ENCODE measurements around the gene SNX30.

The SNX30 gene

GRCh38 chr9:112752334-112753125 lies 2.0 kb downstream of the SNX30 start:
- no peak for DNase-seq

- DNase-seq, result no peak
Measured at GRCh38 chr9:112753725-112754124, 3.2 kb downstream of the SNX30 start.

DNA sequence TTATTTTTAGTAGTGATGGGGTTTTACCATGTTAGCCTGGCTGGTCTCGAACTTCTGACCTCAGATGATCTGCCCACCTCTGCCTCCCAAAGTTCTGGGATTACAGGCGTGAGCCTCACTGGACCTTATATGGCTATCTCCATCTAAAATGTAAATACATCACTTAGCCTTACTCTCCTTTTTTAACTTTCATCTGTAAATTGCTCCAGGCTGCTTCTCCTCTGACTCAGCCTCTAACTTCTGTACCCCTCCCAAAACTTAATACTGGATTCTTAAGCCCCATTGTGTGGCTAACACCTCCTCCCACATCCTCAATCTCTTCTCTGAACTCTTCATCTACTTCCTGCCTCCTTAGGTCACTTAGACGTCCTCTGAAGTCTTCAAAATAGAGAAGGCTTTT lies 4.0 kb downstream of the SNX30 start:
- DNase-seq, result no peak

DNA sequence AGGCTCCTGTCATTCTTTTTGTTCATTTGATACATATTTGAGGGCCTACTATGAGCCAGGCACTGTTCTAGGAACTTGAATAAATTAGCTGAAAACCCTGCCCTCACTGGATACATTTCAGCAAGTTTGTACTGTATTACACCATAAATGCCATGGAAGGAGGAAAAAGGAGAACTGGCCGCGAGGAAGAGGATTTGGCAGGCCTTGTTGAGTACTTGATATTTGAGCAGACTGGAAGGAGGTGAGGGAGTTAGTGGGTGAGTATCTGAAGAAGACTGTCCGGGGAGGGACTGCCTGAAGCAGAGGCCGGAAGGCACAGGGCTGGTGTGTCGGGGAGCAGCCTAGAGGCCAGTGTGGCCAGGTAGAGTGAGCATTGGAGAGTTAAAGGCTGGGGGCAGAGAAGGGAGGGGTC lies 4.5 kb downstream of the SNX30 start:
- no peak for DNase-seq

GRCh38 chr9:112755675-112756074 lies 5.1 kb downstream of the SNX30 start:
- DNase-seq, result no peak

GRCh38 chr9:112757282-112757883 lies 6.8 kb downstream of the SNX30 start:
- no peak for DNase-seq

- no peak for DNase-seq
Measured at GRCh38 chr9:112757940-112758339, 7.4 kb downstream of the SNX30 start.

DNA sequence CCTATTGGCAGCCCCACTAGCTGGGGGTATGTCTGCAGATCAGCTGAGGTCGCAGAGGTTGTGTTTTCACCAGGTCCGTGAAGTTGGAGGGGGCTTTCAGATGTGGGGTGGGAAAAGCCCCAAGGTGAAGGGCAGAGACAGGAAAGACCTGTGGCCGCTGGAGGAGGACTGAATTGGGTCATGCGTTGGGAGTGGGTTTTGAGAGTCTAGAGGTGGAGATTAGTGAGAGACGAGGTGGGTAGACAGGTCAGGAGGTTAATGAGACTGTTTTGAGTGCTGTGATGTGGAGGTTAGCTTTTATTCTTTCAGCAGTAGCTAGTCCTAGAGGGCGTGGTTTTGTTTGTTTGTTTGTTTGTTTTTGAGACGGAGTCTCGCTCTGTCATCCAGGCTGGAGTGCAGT lies 10.3 kb downstream of the SNX30 start:
- no peak for DNase-seq

DNA sequence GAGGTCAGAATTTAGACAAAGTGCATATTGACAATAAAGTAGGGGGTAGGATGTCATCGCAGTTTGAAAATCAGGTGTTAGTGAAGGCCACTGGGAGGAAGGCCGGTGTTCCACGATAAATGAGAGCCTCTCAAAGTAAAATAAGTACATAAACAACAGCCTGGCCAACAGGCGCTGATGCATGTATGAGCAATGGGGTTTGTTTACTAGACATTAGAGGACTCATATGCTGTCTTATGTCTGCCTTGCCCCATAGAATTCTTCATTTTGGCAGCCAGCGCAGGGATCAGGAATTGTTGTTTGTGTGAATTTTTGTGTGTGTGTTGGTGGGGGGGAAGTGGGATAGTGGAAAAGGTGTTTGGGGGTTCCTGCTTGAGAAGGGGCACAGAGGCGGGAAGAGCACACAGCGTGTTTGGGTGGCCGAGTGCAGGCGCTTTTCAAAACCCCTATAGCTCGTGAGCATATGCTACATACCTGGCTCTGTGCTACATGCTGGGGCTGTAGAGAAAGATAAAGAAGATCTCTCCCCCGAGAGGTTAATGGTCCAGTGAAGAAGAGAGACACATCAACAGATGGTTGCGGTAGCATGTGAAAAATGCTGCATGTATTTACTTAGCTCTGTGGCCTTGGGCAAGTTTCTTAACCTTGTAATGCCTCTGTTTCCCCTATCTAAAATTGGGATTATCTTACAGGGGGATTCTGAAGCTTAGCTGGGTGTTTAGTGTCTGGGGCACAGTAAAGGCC lies 11.5 kb downstream of the SNX30 start:
- DNase-seq, result no peak

- no peak for DNase-seq
Measured at GRCh38 chr9:112762726-112763518, 12.4 kb downstream of the SNX30 start.

DNA sequence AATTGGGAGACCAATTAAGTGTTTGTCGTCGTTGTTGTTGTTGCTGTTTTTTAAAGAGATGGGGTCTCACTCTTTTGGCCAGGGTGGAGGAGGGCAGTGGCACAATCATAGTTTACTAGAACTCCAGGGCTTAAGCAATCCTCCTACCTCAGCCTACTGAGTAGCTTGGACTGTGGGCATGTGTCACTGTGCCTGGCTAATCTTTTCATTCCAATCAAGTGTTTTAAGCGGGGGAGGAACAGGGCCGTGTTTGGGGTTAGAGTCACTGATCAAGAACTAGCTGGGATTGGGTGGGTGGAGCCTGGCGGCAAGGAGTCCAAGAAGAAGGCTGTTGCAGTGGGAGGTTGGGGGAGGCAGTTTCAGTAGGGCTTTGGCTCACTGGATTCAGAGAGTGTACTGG lies 13.8 kb downstream of the SNX30 start:
- no peak for DNase-seq

GRCh38 chr9:112764837-112765236 lies 14.3 kb downstream of the SNX30 start:
- DNase-seq, result no peak

DNA sequence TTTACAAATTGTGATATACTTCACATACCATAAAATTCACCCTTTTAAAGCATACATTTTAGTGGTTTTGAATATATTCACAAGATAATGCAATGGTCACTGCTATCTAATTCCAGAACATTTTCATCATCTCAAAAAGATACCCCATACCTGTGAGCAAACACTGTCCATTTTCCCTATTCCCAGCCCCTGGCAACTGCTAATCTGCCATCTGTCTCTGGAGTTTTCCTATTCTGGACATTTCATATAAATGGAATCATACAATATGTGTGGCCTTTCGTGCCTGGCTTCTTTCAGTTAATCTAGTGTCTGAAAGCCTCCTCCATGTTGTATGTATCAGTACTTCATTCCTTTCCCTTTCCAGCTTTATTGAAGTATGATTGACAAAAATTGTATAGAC lies 14.7 kb downstream of the SNX30 start:
- no peak for DNase-seq

GRCh38 chr9:112771359-112772214 lies 21.0 kb downstream of the SNX30 start:
- DNase-seq, result no peak

DNA sequence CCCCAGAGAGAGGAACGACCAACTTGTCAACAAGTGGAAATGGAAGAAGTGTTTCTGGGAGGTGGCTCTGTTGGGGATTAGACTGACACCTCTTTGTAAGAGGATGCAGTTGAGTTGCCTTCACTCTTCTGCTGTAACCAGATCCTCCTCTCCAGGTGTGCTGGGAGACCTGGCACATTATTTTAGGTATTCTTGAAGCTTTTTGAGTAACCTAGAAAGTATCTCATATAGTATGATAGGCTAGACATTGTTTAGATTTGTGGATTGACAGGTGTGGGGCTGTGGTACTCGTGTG lies 21.6 kb downstream of the SNX30 start:
- no peak for DNase-seq

GRCh38 chr9:112772551-112772950 lies 22.0 kb downstream of the SNX30 start:
- DNase-seq, result no peak

DNA sequence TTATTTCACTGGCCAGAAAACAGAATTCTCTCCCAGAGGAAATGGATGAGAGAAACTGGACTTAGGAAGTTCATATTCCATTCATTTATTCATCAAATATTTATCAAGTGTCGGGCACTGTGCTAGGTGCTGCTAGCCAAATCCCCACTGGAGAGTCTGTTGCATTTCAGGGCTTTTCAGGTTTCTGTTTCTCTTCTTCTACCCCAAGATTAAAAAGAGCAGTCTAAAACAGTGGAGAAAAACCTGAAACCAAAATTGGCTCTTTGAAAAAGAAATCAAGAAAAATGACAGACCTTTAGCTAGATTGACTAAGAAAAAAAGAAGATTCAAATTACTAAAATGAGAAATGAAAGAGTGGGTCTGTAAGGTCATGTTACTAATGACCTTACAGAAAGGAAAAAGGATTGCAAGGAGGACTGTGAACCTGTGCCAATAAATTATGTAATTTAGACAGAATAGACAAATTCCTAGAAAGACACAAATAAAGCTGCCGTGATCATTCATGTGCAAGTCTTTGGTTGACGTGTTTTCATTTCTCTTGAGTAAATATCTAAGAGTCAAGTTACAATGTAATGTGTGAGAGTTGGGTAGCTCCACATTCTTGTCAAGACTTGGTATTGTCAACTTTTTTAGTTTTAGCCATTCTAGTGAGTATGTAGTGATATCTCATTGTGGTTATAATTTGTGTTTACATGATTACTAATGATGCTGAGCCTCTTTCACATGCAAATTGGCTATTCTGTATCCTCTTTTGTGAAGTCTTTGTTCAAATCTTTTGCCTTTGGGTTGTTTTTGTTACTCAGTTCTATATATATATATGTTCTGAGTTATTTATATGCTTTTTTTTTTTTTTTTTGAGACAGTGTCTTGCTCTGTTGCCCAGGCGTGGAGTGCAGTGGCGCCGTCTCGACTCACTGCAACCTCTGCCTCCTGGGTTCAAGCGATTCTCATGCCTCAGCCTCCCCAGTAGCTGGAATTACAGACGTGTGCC lies 23.7 kb downstream of the SNX30 start:
- no peak for DNase-seq

- no peak for DNase-seq
Measured at GRCh38 chr9:112777914-112778313, 27.4 kb downstream of the SNX30 start.

DNA sequence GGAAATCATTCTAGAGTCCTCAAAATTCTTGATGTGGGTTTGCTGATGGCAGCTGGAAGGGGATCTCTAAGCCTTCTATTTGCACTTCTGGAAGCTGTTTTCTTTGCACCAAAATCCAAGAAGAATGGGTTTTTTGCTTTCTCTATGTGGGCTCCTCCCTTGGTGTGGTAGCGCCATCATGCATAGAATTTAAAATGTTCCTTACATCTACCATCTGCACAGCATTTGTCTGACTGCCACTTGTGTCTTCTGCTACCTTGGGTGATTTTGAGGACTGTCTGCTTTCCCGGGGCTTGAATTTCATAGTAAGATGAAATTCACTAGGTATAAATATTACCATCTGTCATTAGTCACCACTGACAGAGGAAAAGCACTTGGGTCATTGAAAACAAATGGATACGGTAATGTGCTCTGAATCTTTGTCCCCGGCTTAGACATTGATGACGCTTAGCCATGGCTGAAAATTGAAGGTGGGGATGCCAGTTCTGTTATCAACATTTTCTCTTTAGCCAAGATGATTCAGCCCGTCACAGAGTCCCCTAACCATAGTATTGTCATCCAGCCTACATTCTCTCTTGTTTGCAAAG lies 30.0 kb downstream of the SNX30 start:
- no peak for DNase-seq

DNA sequence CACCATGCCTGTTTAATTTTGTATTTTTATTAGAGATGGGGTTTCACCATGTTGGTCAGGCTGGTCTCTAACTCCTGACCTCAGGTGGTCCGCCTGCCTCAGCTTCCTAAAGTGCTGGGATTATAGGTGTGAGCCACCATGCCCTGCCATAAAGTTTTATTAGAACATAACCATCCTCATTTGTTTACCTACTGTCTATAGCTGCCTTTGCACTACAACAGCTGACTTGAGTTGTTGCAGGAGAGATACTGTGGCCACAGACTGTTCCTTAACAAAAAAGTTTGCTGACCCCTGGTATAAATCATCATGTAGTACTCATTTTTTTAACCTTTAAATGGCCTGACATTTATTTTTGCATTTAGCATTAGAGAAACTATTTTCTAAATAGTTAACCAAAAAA lies 31.7 kb downstream of the SNX30 start:
- no peak for DNase-seq

GRCh38 chr9:112783551-112783954 lies 33.0 kb downstream of the SNX30 start:
- no peak for DNase-seq
